Keratinocyte (primary cell): ENCODE data around the gene ZNF274.

Experiments
- CTCF ChIP-seq, 3 experiments: IDR thresholded peaks in 1 of 3; conservative IDR thresholded peaks in 1 of 3; optimal IDR thresholded peaks in 1 of 3; 2 replicates in 2 of 3; 3 replicates in 1 of 3; pipeline versions ENCODE3 to v1.5.1; 2011; ENCODE audit warnings: low read length in 3 of 3, mild to moderate bottlenecking in 3 of 3, moderate library complexity in 2 of 3, control low read depth in 1 of 3, inconsistent platforms in 1 of 3; ENCODE audit not compliant: insufficient read depth in 2 of 3; ENCODE audit errors: extremely low read depth in 1 of 3
- EZH2 ChIP-seq: IDR thresholded peaks from one replicate; pipeline ENCODE4 v1.6.1; 2012; ENCODE audit warnings: inconsistent platforms, mild to moderate bottlenecking, low read length, moderate library complexity

- TF ChIP-seq CTCF (optimal IDR thresholded peaks at IDR 0.05 in 1 of 3, IDR thresholded peaks at IDR 0.05 in 1 of 3, conservative IDR thresholded peaks at IDR 0.05 in 1 of 3; ENCODE audit: extremely low read depth in 1 of 3, insufficient read depth in 2 of 3, low read length in 3 of 3) (no peak), EZH2 (no peak)
Measured at GRCh38 chr19:58237324-58237723, 54.5 kb downstream of the ZNF274 start.
